ENCODE measurements around the gene GPRC5C.

GPRC5C gene

GRCh38 chr17:74431568-74432423 lies at the start of gene GPRC5C:
Gene GPRC5C, plus strand, starts transcription at chr17:74432088. Its CDS starts 7,689 bp downstream, at chr17:74439777.
- H3K27me3 Mint-ChIP-seq = peaks cover 70% of the 10 kb centered on the region
- DNase-seq = peak; percentile 60

GRCh38 chr17:74383141-74383540 lies 48.7 kb upstream of the GPRC5C start:
- no peak for DNase-seq
- H3K27me3 Mint-ChIP-seq = peaks cover 4% of the 10 kb centered on the region
- no peaks in the 10 kb centered on the region for H3K9me3 Mint-ChIP-seq
- peaks cover 5% of the 10 kb centered on the region for H3K4me1 Mint-ChIP-seq (ENCODE audit: low read depth)
- no peaks in the 10 kb centered on the region for H3K36me3 Mint-ChIP-seq (ENCODE audit: low read depth)
- H3K27ac Mint-ChIP-seq = no peak overlapping the region
- H3K4me3 Mint-ChIP-seq = no peak overlapping the region

More at GRCh38 chr17:74431568-74432423, at the start of gene GPRC5C:
- peak within 1 kb of the TSS; percentile 69 for H3K4me3 Mint-ChIP-seq
- H3K4me1 Mint-ChIP-seq (ENCODE audit: low read depth) = peaks cover 17% of the 10 kb centered on the region
- H3K27ac Mint-ChIP-seq = no peak within 1 kb of the TSS
- H3K36me3 Mint-ChIP-seq (ENCODE audit: low read depth) = no peaks in the 10 kb centered on the region
- H3K9me3 Mint-ChIP-seq = no peaks in the 10 kb centered on the region

- no peaks in the 10 kb centered on the region for H3K4me1 Mint-ChIP-seq (ENCODE audit: low read depth)
- H3K4me3 Mint-ChIP-seq = no peak overlapping the region
- no peaks in the 10 kb centered on the region for H3K36me3 Mint-ChIP-seq (ENCODE audit: low read depth)
- no peak overlapping the region for H3K27ac Mint-ChIP-seq
- peaks cover 3% of the 10 kb centered on the region for H3K27me3 Mint-ChIP-seq
- DNase-seq = no peak
- H3K9me3 Mint-ChIP-seq = no peaks in the 10 kb centered on the region
These were observed 46.7 kb upstream of the GPRC5C start for GRCh38 chr17:74385201-74385600.

GRCh38 chr17:74386386-74386785 lies 45.5 kb upstream of the GPRC5C start:
- H3K4me1 Mint-ChIP-seq (ENCODE audit: low read depth) = no peaks in the 10 kb centered on the region
- H3K27me3 Mint-ChIP-seq = peaks cover 6% of the 10 kb centered on the region
- H3K36me3 Mint-ChIP-seq (ENCODE audit: low read depth) = no peaks in the 10 kb centered on the region
- H3K27ac Mint-ChIP-seq = no peak overlapping the region
- DNase-seq = no peak
- H3K9me3 Mint-ChIP-seq = no peaks in the 10 kb centered on the region
- no peak overlapping the region for H3K4me3 Mint-ChIP-seq

GRCh38 chr17:74387365-74388218 lies 44.3 kb upstream of the GPRC5C start:
- H3K27ac Mint-ChIP-seq = no peak overlapping the region
- no peak for DNase-seq
- H3K27me3 Mint-ChIP-seq = peaks cover 6% of the 10 kb centered on the region
- H3K4me3 Mint-ChIP-seq = no peak overlapping the region
- no peaks in the 10 kb centered on the region for H3K4me1 Mint-ChIP-seq (ENCODE audit: low read depth)
- no peaks in the 10 kb centered on the region for H3K36me3 Mint-ChIP-seq (ENCODE audit: low read depth)
- no peaks in the 10 kb centered on the region for H3K9me3 Mint-ChIP-seq

GRCh38 chr17:74389084-74389753 lies 42.7 kb upstream of the GPRC5C start:
- H3K27ac Mint-ChIP-seq = no peak overlapping the region
- H3K4me1 Mint-ChIP-seq (ENCODE audit: low read depth) = no peaks in the 10 kb centered on the region
- peaks cover 6% of the 10 kb centered on the region for H3K27me3 Mint-ChIP-seq
- H3K9me3 Mint-ChIP-seq = no peaks in the 10 kb centered on the region
- H3K4me3 Mint-ChIP-seq = no peak overlapping the region
- no peaks in the 10 kb centered on the region for H3K36me3 Mint-ChIP-seq (ENCODE audit: low read depth)
- DNase-seq = no peak

- no peak overlapping the region for H3K27ac Mint-ChIP-seq
- H3K36me3 Mint-ChIP-seq (ENCODE audit: low read depth) = no peaks in the 10 kb centered on the region
- H3K9me3 Mint-ChIP-seq = no peaks in the 10 kb centered on the region
- H3K4me1 Mint-ChIP-seq (ENCODE audit: low read depth) = no peaks in the 10 kb centered on the region
- DNase-seq = no peak
- H3K27me3 Mint-ChIP-seq = peaks cover 6% of the 10 kb centered on the region
- no peak overlapping the region for H3K4me3 Mint-ChIP-seq
These were observed 41.8 kb upstream of the GPRC5C start for GRCh38 chr17:74389937-74390679.

GRCh38 chr17:74390680-74391653 lies 40.9 kb upstream of the GPRC5C start:
- Mint-ChIP-seq H3K36me3 (ENCODE audit: low read depth) (no peaks in the 10 kb centered on the region), H3K27ac (no peak overlapping the region), H3K4me3 (no peak overlapping the region), H3K27me3 (peaks cover 6% of the 10 kb centered on the region), H3K9me3 (no peaks in the 10 kb centered on the region), H3K4me1 (ENCODE audit: low read depth) (no peaks in the 10 kb centered on the region)
- no peak for DNase-seq

- DNase-seq = no peak
- H3K9me3 Mint-ChIP-seq = no peaks in the 10 kb centered on the region
- no peak overlapping the region for H3K4me3 Mint-ChIP-seq
- H3K27ac Mint-ChIP-seq = no peak overlapping the region
- H3K36me3 Mint-ChIP-seq (ENCODE audit: low read depth) = no peaks in the 10 kb centered on the region
- no peaks in the 10 kb centered on the region for H3K4me1 Mint-ChIP-seq (ENCODE audit: low read depth)
- peaks cover 3% of the 10 kb centered on the region for H3K27me3 Mint-ChIP-seq
These were observed 40.1 kb upstream of the GPRC5C start for GRCh38 chr17:74391771-74392170.

GRCh38 chr17:74392848-74393247 lies 39.0 kb upstream of the GPRC5C start:
- H3K27me3 Mint-ChIP-seq = peaks cover 3% of the 10 kb centered on the region

GRCh38 chr17:74393346-74393942 lies 38.4 kb upstream of the GPRC5C start:
- peaks cover 3% of the 10 kb centered on the region for H3K27me3 Mint-ChIP-seq
- DNase-seq = no peak
- H3K4me1 Mint-ChIP-seq (ENCODE audit: low read depth) = no peaks in the 10 kb centered on the region
- H3K4me3 Mint-ChIP-seq = no peak overlapping the region
- no peaks in the 10 kb centered on the region for H3K36me3 Mint-ChIP-seq (ENCODE audit: low read depth)
- H3K27ac Mint-ChIP-seq = no peak overlapping the region
- no peaks in the 10 kb centered on the region for H3K9me3 Mint-ChIP-seq

More at GRCh38 chr17:74392848-74393247, 39.0 kb upstream of the GPRC5C start:
- no peaks in the 10 kb centered on the region for H3K4me1 Mint-ChIP-seq (ENCODE audit: low read depth)
- no peaks in the 10 kb centered on the region for H3K36me3 Mint-ChIP-seq (ENCODE audit: low read depth)
- H3K9me3 Mint-ChIP-seq = no peaks in the 10 kb centered on the region
- H3K27ac Mint-ChIP-seq = no peak overlapping the region
- DNase-seq = no peak
- H3K4me3 Mint-ChIP-seq = no peak overlapping the region

- H3K4me1 Mint-ChIP-seq (ENCODE audit: low read depth) = no peaks in the 10 kb centered on the region
- no peaks in the 10 kb centered on the region for H3K36me3 Mint-ChIP-seq (ENCODE audit: low read depth)
- no peaks in the 10 kb centered on the region for H3K9me3 Mint-ChIP-seq
- peaks cover 3% of the 10 kb centered on the region for H3K27me3 Mint-ChIP-seq
- H3K27ac Mint-ChIP-seq = no peak overlapping the region
- no peak for DNase-seq
- H3K4me3 Mint-ChIP-seq = no peak overlapping the region
These were observed 37.5 kb upstream of the GPRC5C start for GRCh38 chr17:74394275-74394950.
